HepG2 (cell line): Measurements from ENCODE around the gene XKR7. TPM values are rescaled to one million over a fixed set of nuclear protein-coding genes. Genes with fewer than 3 reads are reported as not detected.

Source experiments
- ATAC-seq: fragments of 200-7000 bp; cut with Tn5 transposase; 3 replicates; pipeline ENCODE4 v1.9.1; 2020; ENCODE audit warnings: mild to moderate bottlenecking, moderate library complexity
- BruUV-seq: library from RNA; stranded (reverse); fragments of 400-500 nt; replicated peaks from 2 replicates; lab custom pipeline; 2021; lab: Mats Ljungman, UMichigan
- CTCF ChIA-PET: fragments of 300-600 bp; formaldehyde crosslinking; extraction: SDS; loops from one replicate; lab custom pipeline; 2021; ENCODE audit warnings: low total read pairs, inconsistent platforms, low intra/inter-chr PET ratio; lab: Yijun Ruan, JAX
- POLR2A ChIA-PET: fragments of 350-600 bp; sonication (Branson Sonifier 250); formaldehyde crosslinking; loops from one replicate; lab custom pipeline; 2020; ENCODE audit warnings: antibody characterized with exemption, inconsistent platforms; lab: Yijun Ruan, JAX
- DNase-seq: peaks from one replicate; pipeline ENCODE4 v3.0.0-alpha.2; 2015; ENCODE audit warnings: low spot score
- FAIRE-seq: peaks from 3 replicates; lab custom pipeline; 2011; peaks lifted over from hg19 to GRCh38; lab: Jason Lieb, UNC
- H2AFZ ChIP-seq: one replicate; pipeline ENCODE4 v1.6.1; 2011; ENCODE audit warnings: low read length, inconsistent platforms
- H3K27ac ChIP-seq: fragments of 300-600 bp; 3 replicates; pipeline ENCODE4 v1.8.0; 2011; ENCODE audit warnings: mixed run types, mild to moderate bottlenecking, mixed read lengths, low read length, inconsistent platforms; ENCODE audit not compliant: insufficient read depth; ENCODE audit errors: extremely low read length
- H3K27me3 ChIP-seq, 2 experiments: fragments of 200-600 bp in 1 of 2; 2 replicates in 1 of 2; 3 replicates in 1 of 2; pipeline versions ENCODE4 v1.6.0 to v1.8.0; 2011; ENCODE audit warnings: low read length in 2 of 2, mild to moderate bottlenecking in 2 of 2, moderate library complexity in 2 of 2, inconsistent platforms in 1 of 2; ENCODE audit not compliant: insufficient read depth in 2 of 2, control insufficient read depth in 1 of 2
- H3K36me3 ChIP-seq, 2 experiments: fragments of 200-600 bp in 1 of 2; replicated peaks in 1 of 2; 2 replicates in 1 of 2; 3 replicates in 1 of 2; pipeline versions ENCODE4 v1.5.1 to v1.8.0; 2011; ENCODE audit warnings: low read length in 2 of 2, inconsistent platforms in 1 of 2; ENCODE audit not compliant: insufficient read depth in 2 of 2, control insufficient read depth in 1 of 2
- H3K4me1 ChIP-seq: 2 replicates; pipeline ENCODE4 v1.5.1; 2012; ENCODE audit warnings: low read length, inconsistent platforms; ENCODE audit not compliant: insufficient read depth
- H3K4me2 ChIP-seq: 2 replicates; pipeline ENCODE4 v1.6.0; 2011; ENCODE audit warnings: low read depth, low read length, inconsistent platforms
- H3K4me3 ChIP-seq, 3 experiments: fragments of 200-600 bp in 1 of 3; sonication (generic), shearing (Covaris generic) in 1 of 3; replicated peaks in 1 of 3; 2 replicates each; pipeline ENCODE4 v1.5.1; 2011 to 2016; ENCODE audit warnings: low read length in 3 of 3, inconsistent platforms in 2 of 3, low read depth in 2 of 3, mild to moderate bottlenecking in 2 of 3, control low read depth in 1 of 3, mixed read lengths in 1 of 3; ENCODE audit not compliant: insufficient read depth in 1 of 3
- H3K79me2 ChIP-seq: one replicate; pipeline ENCODE4 v1.6.1; 2011; ENCODE audit warnings: low read length, inconsistent platforms; ENCODE audit not compliant: insufficient read depth
- H3K9ac ChIP-seq: 2 replicates; pipeline ENCODE4 v1.6.0; 2011; ENCODE audit warnings: mild to moderate bottlenecking, low read depth, low read length, inconsistent platforms; ENCODE audit not compliant: insufficient read depth
- H3K9me3 ChIP-seq: 2 replicates; pipeline ENCODE4 v1.5.1; 2012; ENCODE audit warnings: mild to moderate bottlenecking, low read length
- H4K20me1 ChIP-seq: 2 replicates; pipeline ENCODE4 v1.6.0; 2011; ENCODE audit warnings: inconsistent platforms, mild to moderate bottlenecking, low read length, moderate library complexity; ENCODE audit not compliant: insufficient read depth
- HNRNPH1 ChIP-seq: fragments of 200-400 bp; formaldehyde crosslinking; optimal IDR thresholded peaks from 2 replicates; pipeline ENCODE3; 2017; ENCODE audit warnings: mild to moderate bottlenecking, low read depth, low read length
- IRX3 ChIP-seq: sonication (generic); formaldehyde crosslinking; IDR thresholded peaks from 2 replicates; pipeline ENCODE4 v1.8.1; 2023; ENCODE audit warnings: mild to moderate bottlenecking, low read depth, missing genetic modification reagents, borderline replicate concordance
- KLF6 ChIP-seq: IDR thresholded peaks from 2 replicates; pipeline ENCODE4 v1.8.0; 2016; ENCODE audit warnings: missing biosample characterization, missing genetic modification reagents
- NFE2L2 ChIP-seq: fragments of 150-350 bp; IDR thresholded peaks from 2 replicates; pipeline ENCODE4 v1.6.1; 2014; ENCODE audit warnings: low read length
- TGIF2 ChIP-seq: IDR thresholded peaks from 2 replicates; pipeline ENCODE4 v1.6.1; 2016; ENCODE audit warnings: control low read depth, missing compliant biosample characterization
- USF2 ChIP-seq, 2 experiments: sonication (generic) in 1 of 2; formaldehyde crosslinking in 1 of 2; IDR thresholded peaks; 2 replicates each; pipeline versions ENCODE4 v1.5.1 to v1.6.1; 2011 to 2020; ENCODE audit warnings: borderline replicate concordance in 1 of 2, low read depth in 1 of 2, low read length in 1 of 2, mild to moderate bottlenecking in 1 of 2, missing genetic modification reagents in 1 of 2, moderate library complexity in 1 of 2
- ZNF530 ChIP-seq: sonication (generic); formaldehyde crosslinking; IDR thresholded peaks from 2 replicates; pipeline ENCODE4 v1.5.0; 2020; ENCODE audit warnings: low read depth, mild to moderate bottlenecking, missing genetic modification reagents
- ZNF629 ChIP-seq: sonication (generic); formaldehyde crosslinking; conservative IDR thresholded peaks from 2 replicates; pipeline ENCODE4 v1.5.0; 2020; ENCODE audit warnings: missing genetic modification reagents
- ZNF737 ChIP-seq: sonication (generic); formaldehyde crosslinking; IDR thresholded peaks from 2 replicates; pipeline ENCODE4 v1.5.0; 2020; ENCODE audit warnings: missing genetic modification reagents, mild to moderate bottlenecking, borderline replicate concordance
- ZNF746 ChIP-seq: sonication (generic); formaldehyde crosslinking; IDR thresholded peaks from 2 replicates; pipeline ENCODE4 v1.8.0; 2022; ENCODE audit warnings: mild to moderate bottlenecking, missing genetic modification reagents
- ZZZ3 ChIP-seq: sonication (generic); formaldehyde crosslinking; IDR thresholded peaks from 2 replicates; pipeline ENCODE4 v1.4.0; 2020; ENCODE audit warnings: missing genetic modification reagents, mild to moderate bottlenecking, borderline replicate concordance
- WGBS: methylation state at CpG from one replicate; pipeline ENCODE4 v1.1.6; 2017; ENCODE audit warnings: low lambda C conversion rate; 5-methylcytosine and 5-hydroxymethylcytosine counted together
- in situ Hi-C: cut with HindIII; loops from 2 replicates; pipeline ENCODE4 v1.10.0; 2017; ENCODE audit warnings: low pct_unique_long_range_greater_than_20kb; ENCODE audit not compliant: extremely low pct_ligation_motif_present
- intact Hi-C: fragments of 100-400 bp; cut with micrococcal nuclease; formaldehyde crosslinking; loops from one replicate; pipeline ENCODE4 v1.10.0; 2022; ENCODE audit not compliant: unreplicated experiment
- polyA plus RNA-seq, 8 experiments: library from polyadenylated mRNA; depleted of rRNA in 3 of 8; stranded (reverse) in 7 of 8; unstranded in 1 of 8; fragments of >200 nt; fragmentation: Illumina TruSeq in 4 of 8; extraction: Trizol in 4 of 8; gene quantifications; 2 replicates each; pipeline versions ENCODE4 v1.2.1 to v1.2.3, GENCODE V29; 2011 to 2016; ENCODE audit warnings: low read depth in 4 of 8, missing spikeins in 1 of 8, mixed read lengths in 1 of 8; ENCODE audit not compliant: insufficient read depth in 1 of 8
- total RNA-seq, 5 experiments: library from RNA; depleted of rRNA; stranded (reverse); fragments of >200 nt; fragmentation: Illumina TruSeq; extraction: Trizol; gene quantifications; 2 replicates each; pipeline ENCODE4 v1.2.3, GENCODE V29; 2016; ENCODE audit warnings: low read depth in 1 of 5

XKR7 gene
- total and polyA plus RNA-seq, 2 of the 13 experiments (the other 11 are each of a cell fraction or from before 2014, with no cell fraction given) = not detected

- no peak; the same call in 2 of the 3 replicates for ATAC-seq
- H3K9ac ChIP-seq = no peak overlapping the region
- no peaks in the 10 kb centered on the region for H3K36me3 ChIP-seq
- H3K9me3 ChIP-seq = no peaks in the 10 kb centered on the region
- WGBS = 10% methylated on average over 5 of the region's 5 CpGs
- ChIA-PET CTCF (no interaction called here), POLR2A (no interaction called here)
- no peaks in the 10 kb centered on the region for H3K79me2 ChIP-seq
- TF ChIP-seq ZNF737 (CRISPR knock-in tag) (no peak), ZZZ3 (CRISPR knock-in tag) (no peak), ZNF629 (CRISPR knock-in tag) (peak; percentile 65)
- no peaks in the 10 kb centered on the region for H3K4me1 ChIP-seq
- no peak for FAIRE-seq
- H3K27me3 ChIP-seq = peaks cover 0 to 22% of the 10 kb centered on the region in 2 experiments; a peak in 3 of 5 replicates
- no peak overlapping the region for H3K4me3 ChIP-seq
- H3K27ac ChIP-seq = no peak overlapping the region
- in situ Hi-C loops (no loop called here), intact Hi-C loops (no loop called here)
- BruUV-seq = no TSS peak
- H2AFZ ChIP-seq = no peak overlapping the region
- H4K20me1 ChIP-seq = no peaks in the 10 kb centered on the region
- no peak for DNase-seq
- H3K4me2 ChIP-seq = no peak overlapping the region
These were observed 20.6 kb downstream of the XKR7 start for GRCh38 chr20:31988430-31989015.

- no peaks in the 10 kb centered on the region for H3K4me1 ChIP-seq
- intact Hi-C loops (no loop called here), in situ Hi-C loops (no loop called here)
- H3K9me3 ChIP-seq = no peaks in the 10 kb centered on the region
- no peaks in the 10 kb centered on the region for H3K79me2 ChIP-seq
- no peak for DNase-seq
- no peaks in the 10 kb centered on the region for H3K36me3 ChIP-seq
- no peak overlapping the region for H3K27ac ChIP-seq
- no peak overlapping the region for H3K4me2 ChIP-seq
- no peak for FAIRE-seq
- H3K9ac ChIP-seq = no peak overlapping the region
- no peak overlapping the region for H3K4me3 ChIP-seq
- ChIA-PET POLR2A (no interaction called here), CTCF (no interaction called here)
- peaks cover 1 to 27% of the 10 kb centered on the region in 2 experiments; a peak in 4 of 5 replicates for H3K27me3 ChIP-seq
- no peak for ATAC-seq
- no peak overlapping the region for H2AFZ ChIP-seq
- no peaks in the 10 kb centered on the region for H4K20me1 ChIP-seq
- WGBS = 21% methylated on average over 8 of the region's 8 CpGs
- BruUV-seq = no TSS peak
- TF ChIP-seq ZNF530 (CRISPR knock-in tag) (no peak), IRX3 (CRISPR knock-in tag) (no peak), ZNF746 (CRISPR knock-in tag) (no peak), USF2 (IDR thresholded peaks at IDR 0.05; ENCODE audit: low read depth, low read length) (no peak), USF2 (CRISPR knock-in tag; IDR thresholded peaks at IDR 0.05; ENCODE audit: borderline replicate concordance) (no peak), HNRNPH1 (no peak), KLF6 (CRISPR knock-in tag) (no peak), TGIF2 (CRISPR knock-in tag) (no peak), NFE2L2 (no peak)
These were observed 21.2 kb downstream of the XKR7 start for GRCh38 chr20:31989030-31989645.
